Stimulated activated CD4-positive, alpha-beta T cell treated with anti-CD3 and anti-CD28 coated beads, Interleukin-2, amount 100 ng/mL, for 24 hours (primary cell): Measurements from ENCODE around the gene BTD.
A peak's percentile ranks its signal among the peaks of the same experiment; 100 is the strongest.
"Not testable (repeated sequence)": the region's sequence is repeated elsewhere in the genome, so short reads cannot be mapped to it uniquely, and the experiment has no call there.

Experiments
- DNase-seq, 2 donors: peaks; one replicate each; pipeline ENCODE4 v3.0.0-alpha.2; 2020

Gene BTD

DNA sequence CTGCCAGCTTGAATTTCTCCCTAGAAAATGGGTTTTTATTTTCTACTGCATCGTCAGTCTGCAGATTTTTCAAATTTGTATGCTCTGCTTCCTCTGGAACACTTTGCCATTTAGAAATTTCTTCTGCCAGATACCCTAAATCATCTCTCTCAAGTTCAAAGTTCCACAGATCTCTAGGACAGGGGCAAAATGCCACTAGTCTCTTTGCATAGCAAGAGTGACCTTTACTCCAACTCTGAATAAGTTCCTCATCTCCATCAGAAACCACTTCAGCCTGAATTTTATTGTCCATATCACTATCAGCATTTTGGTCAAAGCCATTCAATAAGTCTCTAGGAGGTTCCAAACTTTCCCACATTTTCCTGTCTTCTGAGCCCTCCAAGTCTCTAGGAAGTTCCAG, 3.0 kb downstream of the BTD start:
- not testable (repeated sequence) for DNase-seq

GRCh38 chr3:15606434-15606891, 4.9 kb downstream of the BTD start:
- DNase-seq, result no peak

- no peak for DNase-seq
These were observed 8.7 kb downstream of the BTD start for GRCh38 chr3:15610082-15610759.

- no peak for DNase-seq
These were observed 9.5 kb downstream of the BTD start for GRCh38 chr3:15611018-15611417.

GRCh38 chr3:15612001-15612400, 10.5 kb downstream of the BTD start:
- no peak for DNase-seq

- DNase-seq, result no peak
These were observed 13.4 kb downstream of the BTD start for GRCh38 chr3:15614958-15615357.

DNA sequence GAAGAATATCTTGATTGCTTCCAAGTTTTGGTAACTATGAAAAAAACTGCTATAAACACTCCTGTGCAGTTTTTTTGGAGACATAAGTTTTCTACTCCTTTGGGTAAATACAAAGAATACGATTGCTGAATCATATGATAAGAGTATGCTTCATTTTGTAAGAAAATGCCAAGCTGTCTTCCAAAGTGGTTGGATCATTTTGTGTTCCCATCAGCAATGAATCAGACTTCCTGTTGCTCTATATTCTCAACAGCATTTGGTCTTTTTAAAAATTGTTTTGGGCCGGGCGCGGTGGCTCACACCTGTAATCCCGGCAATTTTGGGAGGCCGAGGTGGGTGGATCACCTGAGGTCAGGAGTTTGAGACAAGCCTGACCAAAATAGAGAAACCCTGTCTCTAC, 14.5 kb downstream of the BTD start:
- no peak for DNase-seq

- not testable (repeated sequence) for DNase-seq
These were observed 18.3 kb downstream of the BTD start for GRCh38 chr3:15619659-15620464.

DNA sequence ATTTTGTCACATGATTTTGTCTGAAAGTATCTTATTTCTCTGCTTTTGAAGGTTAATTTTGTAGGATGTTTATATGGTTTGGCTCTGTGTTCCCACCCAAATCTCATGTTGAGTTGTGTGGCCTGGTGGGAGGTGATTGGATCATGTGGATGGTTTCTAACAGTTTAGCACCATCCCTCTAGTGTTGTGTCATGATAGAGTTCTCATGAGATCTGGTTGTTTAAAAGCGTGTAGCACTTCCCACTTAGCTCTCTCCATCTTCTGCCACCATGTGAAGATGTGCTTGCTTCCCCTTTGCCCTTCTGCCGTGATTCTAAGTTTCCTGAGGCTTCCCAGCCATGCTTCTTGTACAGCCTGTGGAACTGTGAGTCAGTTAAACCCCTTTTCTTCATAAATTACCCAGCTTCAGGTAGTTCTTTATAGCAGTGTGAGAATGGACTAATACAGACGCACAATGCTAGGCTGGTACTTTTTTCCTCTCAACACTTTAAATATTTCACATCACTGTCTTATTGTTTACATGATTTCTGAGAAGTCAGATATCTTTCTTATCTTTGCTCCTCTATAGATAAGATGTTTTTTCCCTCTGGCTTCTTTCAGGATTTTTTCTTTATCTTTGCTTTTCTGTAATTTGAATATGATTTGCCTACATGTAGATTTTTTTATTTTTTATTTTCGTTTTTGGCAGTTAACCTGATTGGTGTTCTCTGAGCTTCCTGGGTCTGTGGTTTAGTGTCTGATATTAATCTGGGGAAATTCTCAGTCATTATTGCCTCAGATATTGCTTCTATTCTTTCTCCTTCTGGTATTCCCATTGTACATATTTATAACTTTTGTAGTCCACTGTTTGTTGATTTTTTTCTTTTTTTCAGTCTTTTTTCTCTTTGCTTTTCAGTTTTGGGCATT, 22.2 kb downstream of the BTD start:
- DNase-seq, result no peak

DNA sequence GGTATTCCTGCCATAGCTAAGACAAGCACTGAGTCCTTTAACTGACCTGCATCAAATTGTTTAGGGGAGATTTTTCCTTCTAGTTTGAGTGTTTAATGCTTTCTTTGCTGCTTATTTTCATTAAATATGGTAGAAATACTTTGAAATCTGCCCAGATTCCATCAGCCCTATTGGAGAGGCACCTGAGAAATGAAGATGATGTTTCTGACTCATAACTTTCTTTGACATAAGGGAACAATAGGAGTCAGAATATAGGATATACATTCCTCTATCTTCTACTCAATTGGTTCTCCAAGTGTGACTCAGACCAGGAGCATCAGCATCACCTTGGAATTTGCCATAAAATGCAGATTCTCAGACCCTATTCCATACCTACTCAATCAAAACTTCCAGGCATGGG, 27.4 kb downstream of the BTD start:
- no peak for DNase-seq

DNA sequence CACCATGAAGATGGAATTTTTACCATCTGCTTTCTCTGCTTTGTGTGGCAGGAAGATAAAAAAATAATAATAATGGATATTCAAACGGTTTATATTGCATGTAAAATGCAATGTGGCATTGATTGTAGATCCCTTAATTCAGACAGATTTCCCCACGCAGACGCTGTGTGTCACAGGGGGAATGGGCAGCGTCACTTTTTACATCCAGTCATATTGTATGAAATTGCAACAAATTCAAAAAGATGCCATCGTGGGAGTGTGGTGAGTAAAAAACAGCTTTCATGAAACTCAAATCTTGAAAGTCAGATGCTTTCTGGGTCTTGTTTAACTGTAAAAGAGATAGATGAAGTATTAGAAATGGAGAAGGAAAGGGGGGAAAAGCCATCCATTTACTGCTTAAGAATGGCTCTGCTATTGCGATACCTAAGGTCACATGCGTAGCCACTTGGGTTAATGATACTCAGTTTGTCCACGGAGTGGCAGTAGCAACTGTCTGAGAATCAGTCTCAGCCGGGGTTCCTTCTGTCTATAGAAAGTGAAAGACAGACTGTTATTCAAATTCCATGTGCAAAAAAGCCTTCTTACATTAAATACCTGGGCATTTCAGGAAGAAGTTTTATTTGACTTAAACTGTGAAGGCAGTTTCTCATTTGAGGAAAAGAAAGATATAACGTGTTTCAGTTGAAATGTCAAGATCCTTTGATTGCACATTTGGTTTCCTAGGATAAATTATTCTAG, 28.5 kb downstream of the BTD start:
- peak; percentile 45 to 62 for DNase-seq

DNA sequence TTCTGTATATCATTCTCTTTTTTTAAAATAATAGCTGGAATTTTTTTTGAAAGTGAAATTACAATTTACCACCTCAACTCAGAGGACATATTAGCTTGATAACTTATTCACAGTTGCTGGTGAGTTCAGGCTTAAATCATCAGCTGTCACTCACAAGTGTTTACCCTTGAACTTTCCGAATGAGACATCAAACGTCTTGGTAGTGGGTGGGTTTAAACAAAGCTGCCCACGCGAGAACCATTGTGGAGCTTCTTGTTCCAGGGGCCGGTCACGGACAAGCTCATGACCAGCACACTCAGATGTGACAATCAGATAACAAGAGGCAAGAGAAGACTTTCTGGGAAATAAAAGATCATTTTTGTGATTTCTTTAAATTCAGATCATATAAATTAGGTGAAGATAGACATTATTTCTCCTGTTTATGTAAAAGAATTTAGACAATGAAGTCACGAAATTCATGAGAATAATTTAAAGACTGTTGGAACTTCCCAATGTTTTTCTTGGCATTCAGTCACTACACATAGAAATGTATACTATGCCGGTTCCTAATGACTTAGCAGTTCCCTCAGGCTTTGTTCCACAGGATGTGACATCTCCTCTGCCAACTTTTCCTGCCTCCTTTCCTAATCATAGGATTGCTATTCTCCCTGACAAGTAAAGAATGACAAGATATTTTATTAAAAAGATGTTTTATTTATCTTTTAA, 29.3 kb downstream of the BTD start:
- DNase-seq, result no peak

GRCh38 chr3:15631426-15632211, 30.1 kb downstream of the BTD start:
- no peak for DNase-seq

DNA sequence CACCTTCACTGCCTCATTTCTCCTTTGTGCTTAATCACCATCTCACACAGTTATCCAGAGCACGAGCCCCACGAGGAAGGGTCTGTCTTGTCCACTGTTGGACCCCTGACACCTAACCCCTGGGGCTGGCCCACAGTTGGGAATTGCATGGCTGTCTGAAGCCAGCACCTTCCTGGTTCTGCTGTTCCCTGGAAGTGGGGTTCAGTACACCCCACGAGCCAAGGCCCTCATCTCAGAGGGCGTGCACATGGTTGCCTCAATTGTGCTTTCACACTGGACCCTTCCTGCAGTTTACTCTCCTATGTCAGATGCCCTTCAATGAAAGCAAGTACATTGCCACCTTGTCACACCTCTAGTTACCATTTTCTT, 30.7 kb downstream of the BTD start:
- no peak for DNase-seq

GRCh38 chr3:15633159-15633558, 31.6 kb downstream of the BTD start:
- DNase-seq, result no peak

- DNase-seq, result no peak
These were observed 32.4 kb downstream of the BTD start for GRCh38 chr3:15633766-15634598.

DNA sequence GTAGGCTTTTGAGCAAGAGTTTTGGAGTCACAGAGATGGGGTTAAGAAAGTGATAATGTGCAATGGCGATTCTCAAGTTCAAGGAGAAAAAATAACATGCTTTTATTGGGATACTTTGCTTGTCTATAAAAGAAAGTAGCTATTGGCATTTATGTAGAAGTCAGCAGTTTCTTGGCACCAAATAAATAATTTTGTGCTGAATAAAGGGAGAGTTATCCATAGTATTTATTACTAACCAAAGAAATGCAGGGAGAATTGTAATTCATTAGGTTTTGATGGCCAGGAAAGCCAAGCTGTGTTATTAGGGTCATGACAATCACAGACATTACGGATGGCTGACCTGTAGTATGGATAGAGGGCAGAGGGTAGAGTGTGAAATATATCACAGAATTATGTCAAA, 33.1 kb downstream of the BTD start:
- no peak for DNase-seq

GRCh38 chr3:15635121-15635661, 33.6 kb downstream of the BTD start:
- DNase-seq, result no peak

DNA sequence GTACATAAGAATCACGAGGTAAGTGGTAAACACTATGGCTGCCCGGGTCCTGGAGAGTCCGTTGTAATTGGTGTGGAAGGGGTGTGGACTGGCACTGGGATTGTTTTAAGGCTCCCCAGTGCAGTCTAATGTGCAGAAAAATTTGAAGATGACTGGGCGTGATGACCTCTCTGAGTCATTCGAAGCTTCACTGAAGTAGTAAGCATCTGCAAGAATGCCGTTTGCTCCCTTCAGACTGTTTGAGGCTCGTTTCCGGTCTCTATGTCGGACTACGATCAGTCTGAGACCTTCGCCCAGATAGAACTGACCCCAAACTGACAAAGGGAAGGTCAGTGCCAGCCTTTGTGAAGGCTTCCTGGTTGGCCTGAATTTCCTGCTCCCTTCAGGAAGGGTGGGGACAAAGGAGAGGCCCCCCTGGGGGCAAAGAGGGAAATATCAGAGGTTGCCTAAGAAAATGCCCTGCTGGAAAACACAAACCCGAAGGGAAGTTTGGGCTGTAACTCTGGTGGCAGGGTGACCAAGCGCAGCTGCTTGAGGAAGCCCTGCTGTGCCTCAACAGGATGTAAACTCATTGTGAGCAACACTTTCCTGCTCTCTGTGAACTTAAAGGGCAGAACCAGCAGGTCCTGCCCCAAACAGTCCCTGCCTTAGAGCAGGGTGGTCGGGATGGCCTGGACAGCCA, 34.6 kb downstream of the BTD start:
- DNase-seq, result peak in 1 of 2 donors; percentile 38
